Progenitor cell of endocrine pancreas (in vitro differentiated cells): ENCODE measurements around the gene LORICRIN. TPM values are rescaled to one million over a fixed set of nuclear protein-coding genes. Genes with fewer than 3 reads are reported as not detected.
"Not testable (repeated sequence)": the region's sequence is repeated elsewhere in the genome, so short reads cannot be mapped to it uniquely, and the experiment has no call there.

Experiments
- DNase-seq: peaks from one replicate; pipeline ENCODE4 v3.0.0; 2021; ENCODE audit warnings: low spot score; ENCODE audit not compliant: unreplicated experiment
- H3K27ac Mint-ChIP-seq: 2 replicates; pipeline ENCODE4 v1.8.0; 2021; ENCODE audit warnings: mild to moderate bottlenecking, moderate library complexity, mixed read lengths
- H3K27me3 Mint-ChIP-seq: 2 replicates; pipeline ENCODE4 v1.8.0; 2021; ENCODE audit warnings: mixed read lengths
- H3K36me3 Mint-ChIP-seq: 2 replicates; pipeline ENCODE4 v1.8.0; 2022; ENCODE audit warnings: mixed read lengths; ENCODE audit not compliant: insufficient read depth
- H3K4me1 Mint-ChIP-seq: 2 replicates; pipeline ENCODE4 v1.8.0; 2021; ENCODE audit warnings: low read depth, mixed read lengths
- H3K4me3 Mint-ChIP-seq: 2 replicates; pipeline ENCODE4 v1.8.0; 2021; ENCODE audit warnings: low read depth, mild to moderate bottlenecking, moderate library complexity, mixed read lengths
- H3K9me3 Mint-ChIP-seq: 2 replicates; pipeline ENCODE4 v1.8.0; 2021; ENCODE audit warnings: low read depth, mixed read lengths
- total RNA-seq: library from RNA; stranded (reverse); gene quantifications from 2 replicates; pipeline ENCODE4 v1.2.1, GENCODE V29; 2021
- TF ChIP-seq, protein P1 (sequence below): fragments of 200-600 bp; sonication (generic); IDR thresholded peaks from one replicate; pipeline ENCODE4 v1.5.0; 2021; ENCODE audit warnings: antibody characterized with exemption, mild to moderate bottlenecking; ENCODE audit not compliant: unreplicated experiment

LORICRIN gene
- total RNA-seq, 1 donor from 2014 or later, result not detected

DNA sequence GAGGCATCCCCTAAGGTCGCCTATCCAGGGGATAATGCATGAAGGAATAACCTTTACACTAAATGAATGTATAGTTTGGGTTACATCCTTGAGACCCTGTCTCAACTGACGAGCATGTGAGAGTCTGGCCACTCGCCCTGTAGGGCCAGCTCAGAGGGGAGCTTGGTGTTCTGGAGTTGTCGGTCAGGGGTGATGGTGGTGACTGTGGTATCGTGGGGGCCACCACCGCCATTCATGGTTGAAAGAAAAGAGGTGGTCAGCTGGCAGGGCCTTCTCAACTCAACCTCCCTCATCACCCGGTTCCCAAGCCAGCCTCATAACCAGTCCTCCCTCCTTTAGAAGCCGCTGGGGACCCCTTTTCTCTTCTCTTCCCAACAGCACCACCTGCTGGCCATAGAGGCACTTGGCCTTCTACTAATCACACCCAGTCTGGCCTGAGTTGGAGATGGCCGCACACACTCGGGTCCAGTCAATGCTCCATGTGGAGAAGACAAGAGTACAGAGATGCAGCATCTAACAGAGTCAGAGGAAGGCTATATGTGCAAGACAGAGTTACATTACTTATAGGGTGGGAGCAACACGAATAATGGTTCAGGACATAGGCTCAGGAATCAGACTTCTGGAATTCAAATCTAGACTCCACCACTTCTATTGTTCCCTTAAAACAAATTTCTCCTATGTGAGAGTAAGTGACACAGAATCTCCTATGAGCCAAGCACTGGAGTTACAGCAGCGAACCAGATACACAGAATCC is 30.2 kb upstream of the LORICRIN start:
- peaks cover 20% of the 10 kb centered on the region for H3K27me3 Mint-ChIP-seq
- not testable (repeated sequence) for H3K27ac Mint-ChIP-seq, H3K4me1 Mint-ChIP-seq, H3K36me3 Mint-ChIP-seq, H3K9me3 Mint-ChIP-seq, H3K4me3 Mint-ChIP-seq
- TF ChIP-seq, protein P1, sequence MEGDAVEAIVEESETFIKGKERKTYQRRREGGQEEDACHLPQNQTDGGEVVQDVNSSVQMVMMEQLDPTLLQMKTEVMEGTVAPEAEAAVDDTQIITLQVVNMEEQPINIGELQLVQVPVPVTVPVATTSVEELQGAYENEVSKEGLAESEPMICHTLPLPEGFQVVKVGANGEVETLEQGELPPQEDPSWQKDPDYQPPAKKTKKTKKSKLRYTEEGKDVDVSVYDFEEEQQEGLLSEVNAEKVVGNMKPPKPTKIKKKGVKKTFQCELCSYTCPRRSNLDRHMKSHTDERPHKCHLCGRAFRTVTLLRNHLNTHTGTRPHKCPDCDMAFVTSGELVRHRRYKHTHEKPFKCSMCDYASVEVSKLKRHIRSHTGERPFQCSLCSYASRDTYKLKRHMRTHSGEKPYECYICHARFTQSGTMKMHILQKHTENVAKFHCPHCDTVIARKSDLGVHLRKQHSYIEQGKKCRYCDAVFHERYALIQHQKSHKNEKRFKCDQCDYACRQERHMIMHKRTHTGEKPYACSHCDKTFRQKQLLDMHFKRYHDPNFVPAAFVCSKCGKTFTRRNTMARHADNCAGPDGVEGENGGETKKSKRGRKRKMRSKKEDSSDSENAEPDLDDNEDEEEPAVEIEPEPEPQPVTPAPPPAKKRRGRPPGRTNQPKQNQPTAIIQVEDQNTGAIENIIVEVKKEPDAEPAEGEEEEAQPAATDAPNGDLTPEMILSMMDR, result peak; percentile 67
- peak; percentile 39 for DNase-seq

DNA sequence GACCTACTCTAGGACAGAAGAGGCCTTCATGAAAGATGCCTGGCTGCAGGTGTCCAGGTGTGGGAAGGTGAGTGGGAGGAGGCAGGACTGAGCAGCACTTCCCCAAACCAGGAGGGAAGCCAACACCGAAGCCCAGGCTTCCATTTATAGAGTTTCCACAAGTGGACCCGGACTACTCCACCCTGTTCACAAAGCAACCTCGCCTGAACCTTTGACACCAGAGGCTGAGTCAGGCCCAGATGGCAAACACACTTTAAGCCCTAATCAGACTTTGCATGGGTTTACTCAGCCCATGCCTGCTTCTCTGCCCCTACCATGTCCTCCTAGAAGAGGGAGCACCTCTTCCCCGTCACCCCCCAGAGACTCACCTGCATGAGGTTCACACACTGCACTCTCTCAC is 28.1 kb upstream of the LORICRIN start:
- DNase-seq, result no peak
- H3K27me3 Mint-ChIP-seq, result peaks cover 12% of the 10 kb centered on the region
- no peak overlapping the region for H3K27ac Mint-ChIP-seq
- TF ChIP-seq, protein P1, result no peak
- H3K9me3 Mint-ChIP-seq, result no peaks in the 10 kb centered on the region
- no peaks in the 10 kb centered on the region for H3K36me3 Mint-ChIP-seq
- H3K4me3 Mint-ChIP-seq, result no peak overlapping the region
- no peaks in the 10 kb centered on the region for H3K4me1 Mint-ChIP-seq

DNA sequence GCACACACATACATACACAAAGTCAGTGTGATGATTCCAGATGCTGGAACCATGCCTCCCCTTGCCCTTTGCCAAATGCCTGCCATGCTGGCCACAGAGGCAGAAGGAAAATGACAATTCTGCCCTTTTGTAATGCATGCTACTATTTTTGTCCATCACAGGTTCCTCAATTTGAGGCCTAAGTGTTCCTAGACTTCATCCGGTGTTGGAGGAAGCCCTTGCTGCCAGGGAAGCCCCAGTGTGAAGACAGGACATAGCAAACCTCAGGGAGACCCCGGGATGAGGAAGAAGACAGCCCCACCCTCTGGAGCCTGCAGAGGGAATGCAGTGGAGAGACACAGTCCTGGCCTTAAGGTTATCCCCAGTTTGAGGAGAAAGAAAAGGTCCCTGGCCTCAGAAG is 27.7 kb upstream of the LORICRIN start:
- TF ChIP-seq, protein P1, result no peak
- DNase-seq, result no peak
- Mint-ChIP-seq H3K4me1 (no peaks in the 10 kb centered on the region), H3K4me3 (no peak overlapping the region), H3K36me3 (no peaks in the 10 kb centered on the region), H3K27ac (no peak overlapping the region), H3K9me3 (no peaks in the 10 kb centered on the region), H3K27me3 (peaks cover 12% of the 10 kb centered on the region)

DNA sequence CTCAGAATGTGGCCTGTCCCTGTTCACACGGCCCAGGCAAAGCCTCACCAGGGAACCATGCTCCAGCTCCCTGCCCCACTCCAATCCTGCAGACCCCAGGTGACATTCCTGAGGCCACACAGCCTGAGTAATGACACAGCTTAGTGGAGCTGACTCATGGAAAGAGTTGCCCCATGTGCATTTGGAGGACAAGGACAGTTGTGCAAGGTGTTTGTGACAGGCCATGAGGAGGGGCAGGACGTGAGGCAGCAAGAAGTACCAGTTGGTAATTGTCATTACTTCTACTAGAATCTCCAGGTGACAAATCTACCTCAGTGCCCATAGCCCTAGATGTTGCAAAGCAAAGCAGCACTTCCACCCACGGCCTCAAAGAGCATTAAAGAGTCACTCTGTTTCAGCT is 26.9 kb upstream of the LORICRIN start:
- TF ChIP-seq, protein P1, result no peak
- no peaks in the 10 kb centered on the region for H3K4me1 Mint-ChIP-seq
- peaks cover 14% of the 10 kb centered on the region for H3K27me3 Mint-ChIP-seq
- H3K9me3 Mint-ChIP-seq, result no peaks in the 10 kb centered on the region
- H3K4me3 Mint-ChIP-seq, result no peak overlapping the region
- H3K36me3 Mint-ChIP-seq, result no peaks in the 10 kb centered on the region
- DNase-seq, result no peak
- H3K27ac Mint-ChIP-seq, result no peak overlapping the region

DNA sequence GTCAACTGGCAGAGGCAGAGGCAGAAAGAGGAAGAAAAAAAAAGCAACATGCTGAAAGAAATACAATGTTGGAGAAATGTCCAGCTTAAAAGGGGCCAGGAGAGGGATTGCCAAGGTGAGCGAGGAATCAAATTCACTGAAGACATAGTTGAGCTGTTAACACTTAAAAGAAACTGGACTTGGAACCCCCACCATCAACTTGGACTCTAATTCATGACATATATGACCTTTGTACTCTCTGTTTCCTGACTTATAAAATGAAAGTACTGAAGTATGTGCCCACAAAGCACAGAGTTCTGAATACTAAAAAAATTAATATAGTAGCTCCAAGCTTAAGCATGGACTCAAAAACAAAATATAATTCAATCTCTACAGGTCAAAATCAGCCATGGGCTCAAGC is 26.0 kb upstream of the LORICRIN start:
- DNase-seq, result no peak
- no peak overlapping the region for H3K4me3 Mint-ChIP-seq
- TF ChIP-seq, protein P1, result no peak

More for the DNA sequence above, 26.0 kb upstream of the LORICRIN start:
- H3K36me3 Mint-ChIP-seq, result no peaks in the 10 kb centered on the region
- H3K27me3 Mint-ChIP-seq, result peaks cover 15% of the 10 kb centered on the region
- no peak overlapping the region for H3K27ac Mint-ChIP-seq
- H3K4me1 Mint-ChIP-seq, result no peaks in the 10 kb centered on the region
- H3K9me3 Mint-ChIP-seq, result no peaks in the 10 kb centered on the region
